A673 (cell line): ENCODE results near the gene SLC17A5. TPM values are rescaled to one million over a fixed set of nuclear protein-coding genes. Genes with fewer than 3 reads are reported as not detected.
"Not testable (repeated sequence)": the region's sequence is repeated elsewhere in the genome, so short reads cannot be mapped to it uniquely, and the experiment has no call there.

Source experiments
- BruUV-seq: library from RNA; stranded (reverse); fragments of 400-500 nt; replicated peaks from 2 replicates; lab custom pipeline; 2021; lab: Mats Ljungman, UMichigan
- CTCF ChIA-PET: fragments of 300-600 bp; sonication (Branson Sonifier 250); formaldehyde crosslinking; loops from one replicate; lab custom pipeline; 2022; ENCODE audit warnings: antibody characterized with exemption; lab: Charles Lee
- POLR2A ChIA-PET: fragments of 300-600 bp; sonication (Branson Sonifier 250); formaldehyde crosslinking; loops from one replicate; lab custom pipeline; 2022; ENCODE audit warnings: antibody characterized with exemption; ENCODE audit not compliant: low non-redundant PET; lab: Charles Lee
- DNase-seq: peaks from one replicate; pipeline ENCODE4 v3.0.0-alpha.2; 2015; ENCODE audit warnings: low spot score
- H3K27ac ChIP-seq: fragments of 200-600 bp; sonication (generic); 2 replicates; pipeline ENCODE4 v1.5.1; 2016; ENCODE audit warnings: mixed run types, low read depth, mild to moderate bottlenecking, mixed read lengths, antibody characterized with exemption, low read length; ENCODE audit not compliant: poor library complexity, severe bottlenecking
- H3K27me3 ChIP-seq: fragments of 200-600 bp; sonication (generic); replicated peaks from 2 replicates; pipeline ENCODE4 v1.6.1; 2017; ENCODE audit warnings: mixed run types, low read depth, mild to moderate bottlenecking, mixed read lengths, antibody characterized with exemption, low read length; ENCODE audit not compliant: insufficient read depth, poor library complexity
- H3K36me3 ChIP-seq: fragments of 200-600 bp; sonication (generic); 2 replicates; pipeline ENCODE4 v1.6.1; 2016; ENCODE audit warnings: mixed run types, mild to moderate bottlenecking, mixed read lengths, antibody characterized with exemption, low read length; ENCODE audit not compliant: insufficient read depth, poor library complexity, severe bottlenecking
- H3K4me1 ChIP-seq: fragments of 200-600 bp; sonication (generic); 2 replicates; pipeline ENCODE4 v1.6.1; 2017; ENCODE audit warnings: mixed run types, mild to moderate bottlenecking, mixed read lengths, antibody characterized with exemption, low read length; ENCODE audit not compliant: insufficient read depth, poor library complexity, severe bottlenecking
- H3K4me3 ChIP-seq: fragments of 200-600 bp; sonication (generic); 2 replicates; pipeline ENCODE4 v1.5.1; 2016; ENCODE audit warnings: low read depth, mixed run types, mild to moderate bottlenecking, mixed read lengths, low read length; ENCODE audit not compliant: poor library complexity, severe bottlenecking
- H3K9me3 ChIP-seq: fragments of 200-600 bp; sonication (generic); 2 replicates; pipeline ENCODE4 v1.6.1; 2016; ENCODE audit warnings: mixed run types, low read depth, mild to moderate bottlenecking, mixed read lengths, antibody characterized with exemption, low read length; ENCODE audit not compliant: poor library complexity, severe bottlenecking
- CTCF ChIP-seq: fragments of 300-800, 200-600 bp; sonication (generic); conservative IDR thresholded peaks from 2 replicates; pipeline ENCODE4 v1.5.1; 2017; ENCODE audit warnings: low read depth, mild to moderate bottlenecking, antibody characterized with exemption, low read length, moderate library complexity, mixed read lengths
- EZH2 ChIP-seq: fragments of 200-600 bp; sonication (generic); IDR thresholded peaks from 2 replicates; pipeline ENCODE4 v1.6.1; 2017; ENCODE audit warnings: borderline replicate concordance, low read depth, mild to moderate bottlenecking, mixed read lengths, antibody characterized with exemption, low read length; ENCODE audit not compliant: poor library complexity, severe bottlenecking
- intact Hi-C: fragments of 100-400 bp; cut with micrococcal nuclease; formaldehyde crosslinking; loops from one replicate; pipeline ENCODE4 v1.10.0; 2022; ENCODE audit not compliant: unreplicated experiment
- total RNA-seq: library from RNA; stranded (reverse); gene quantifications from 2 replicates; pipeline ENCODE4 v1.2.3, GENCODE V29; 2021

The SLC17A5 gene
- total RNA-seq, 1 experiment from 2014 or later = 6.1 TPM

- Histone ChIP-seq H3K27me3 (no peaks in the 10 kb centered on the region), H3K27ac (no peak overlapping the region), H3K4me3 (no peak overlapping the region), H3K36me3 (no peaks in the 10 kb centered on the region), H3K4me1 (no peaks in the 10 kb centered on the region), H3K9me3 (no peaks in the 10 kb centered on the region)
- TF ChIP-seq EZH2 = no peak
- no peak for TF ChIP-seq CTCF
- DNase-seq = no peak
- ChIA-PET POLR2A (no interaction called here), CTCF (no interaction called here)
- BruUV-seq = no TSS peak
- intact Hi-C loops = no loop called here
Observed at GRCh38 chr6:73569121-73569520, 84.7 kb downstream of the SLC17A5 start.

- no TSS peak for BruUV-seq
- peak; percentile 29 for DNase-seq
- POLR2A ChIA-PET = no interaction called here
- H3K4me3 ChIP-seq = no peak overlapping the region
- H3K27me3 ChIP-seq = no peaks in the 10 kb centered on the region
- H3K36me3 ChIP-seq = no peaks in the 10 kb centered on the region
- CTCF ChIA-PET = no interaction called here
- no peaks in the 10 kb centered on the region for H3K9me3 ChIP-seq
- no peaks in the 10 kb centered on the region for H3K4me1 ChIP-seq
- intact Hi-C loops = no loop called here
- H3K27ac ChIP-seq = no peak overlapping the region
- TF ChIP-seq CTCF = no peak
- TF ChIP-seq EZH2 = no peak
Observed at GRCh38 chr6:73566954-73567591, 86.7 kb downstream of the SLC17A5 start.

GRCh38 chr6:73566486-73566871, 87.3 kb downstream of the SLC17A5 start:
- H3K36me3 ChIP-seq, H3K27me3 ChIP-seq, intact Hi-C loops, CTCF ChIA-PET, DNase-seq, H3K4me3 ChIP-seq, H3K4me1 ChIP-seq, H3K9me3 ChIP-seq, BruUV-seq, H3K27ac ChIP-seq: not testable (repeated sequence)
- POLR2A ChIA-PET = interaction anchor here (0.6 kb wide), 1 partner anchor 51 kb away, joined by 3 read pairs; no protein-coding TSS in a partner anchor
